ENCODE measurements around the gene PTPRU. TPM values are rescaled to one million over a fixed set of nuclear protein-coding genes. Genes with fewer than 3 reads are reported as not detected.

PTPRU gene
- total and polyA plus RNA-seq, 2 of the 8 experiments (the other 6 are each of a cell fraction or from before 2014, with no cell fraction given), result 33.8 to 41.8 TPM

- peaks cover 14% of the 10 kb centered on the region; the same call in 1 of the 2 replicates for H3K23me2 ChIP-seq (ENCODE audit: low read depth, low read length)
- POLR2A ChIA-PET (ENCODE audit: partially characterized antibody), result interaction anchor here (0.7 to 2.6 kb wide), 5 partner anchors 10 to 32 kb away, joined by 3 to 11 read pairs (median 6); no protein-coding TSS in a partner anchor
- no peaks in the 10 kb centered on the region for H3K79me1 ChIP-seq (ENCODE audit: low read depth, low read length)
- no peak overlapping the region for H4K91ac ChIP-seq (replicated peaks; ENCODE audit: insufficient read length, low read length)
- H2BK15ac ChIP-seq (ENCODE audit: low read length), result no peak overlapping the region
- H3K4ac ChIP-seq (replicated peaks; ENCODE audit: insufficient read length, low read depth, low read length), result no peak overlapping the region
- H3K9ac ChIP-seq (replicated peaks in 1 of 4; ENCODE audit: extremely low read depth in 1 of 4, low read depth in 3 of 4, low read length in 3 of 4), result peak overlapping the region in 1 of 4 experiments; percentile 65; a peak in 1 of 7 replicates
- no peak overlapping the region for H3K56ac ChIP-seq (replicated peaks; ENCODE audit: insufficient read length, low read depth, low read length)
- H3K4me3 ChIP-seq (ENCODE audit: extremely low read depth in 1 of 4, insufficient read depth in 2 of 4, low read depth in 3 of 4, low read length in 4 of 4), result peak overlapping the region; percentile 52 to 69 (median 58)
- no peak overlapping the region for H4K5ac ChIP-seq (ENCODE audit: insufficient read length, low read depth, low read length)
- no peak overlapping the region for H3K14ac ChIP-seq (ENCODE audit: insufficient read length)
- 2% methylated on average over 20 of the region's 56 CpGs; no CpG with 5 or more reads in 1 of the 2 experiments for WGBS, 2 experiments (ENCODE audit: extremely low coverage in 1 of 2, insufficient coverage in 1 of 2, insufficient read length in 1 of 2, insufficient replicate concordance in 2 of 2, low coverage in 1 of 2, low lambda C conversion rate in 2 of 2, missing lambda C conversion rate in 1 of 2)
- H4K20me1 ChIP-seq (replicated peaks in 1 of 2; ENCODE audit: control insufficient read depth in 1 of 2, insufficient read depth in 2 of 2, low read length in 2 of 2), result peaks cover 0 to 8% of the 10 kb centered on the region in 2 experiments
- no peak overlapping the region for H2BK120ac ChIP-seq (replicated peaks; ENCODE audit: low read depth, low read length)
- H3K23ac ChIP-seq (ENCODE audit: insufficient read length), result no peak overlapping the region
- H2BK20ac ChIP-seq (ENCODE audit: low read length), result no peak overlapping the region
- H3K4me2 ChIP-seq (ENCODE audit: insufficient read depth in 1 of 2, low read depth in 2 of 2, low read length in 2 of 2), result peak overlapping the region; percentile 62 to 85
- H2BK5ac ChIP-seq (ENCODE audit: low read depth, low read length), result no peak overlapping the region
- no peak overlapping the region for H2BK12ac ChIP-seq (ENCODE audit: low read depth, low read length)
- peak overlapping the region; percentile 22; the same call in 1 of the 2 replicates for H4K8ac ChIP-seq (ENCODE audit: extremely low read depth, insufficient read depth, low read length)
- H3K27me3 ChIP-seq (replicated peaks in 1 of 4; ENCODE audit: control insufficient read depth in 3 of 4, extremely low read depth in 1 of 4, insufficient read depth in 3 of 4, low read length in 3 of 4), result peaks cover 7 to 33% (median 27%) of the 10 kb centered on the region in 4 experiments
- no peak for FAIRE-seq
- no peak overlapping the region for H2AK5ac ChIP-seq (ENCODE audit: low read depth, low read length)
- H2AFZ ChIP-seq (ENCODE audit: low read length), result 0 out of 2 replicates have a peak overlapping the region, but pooled peaks have one; percentile 40
- H3K4me1 ChIP-seq (replicated peaks in 1 of 4; ENCODE audit: control insufficient read depth in 3 of 4, insufficient read depth in 4 of 4, low read length in 3 of 4), result peaks cover 8 to 23% (median 16%) of the 10 kb centered on the region in 4 experiments
- no peaks in the 10 kb centered on the region; a peak in 1 of 8 replicates for H3K36me3 ChIP-seq (ENCODE audit: control insufficient read depth in 2 of 4, insufficient read depth in 4 of 4, low read length in 3 of 4)
- 0 out of 2 replicates have a peak overlapping the region, but pooled peaks have one; percentile 60 for H3K18ac ChIP-seq (ENCODE audit: extremely low read depth, low read length)
- no peaks in the 10 kb centered on the region; a peak in 1 of 4 replicates for H3K9me3 ChIP-seq (ENCODE audit: insufficient read depth in 2 of 2, low read depth in 1 of 2, low read length in 1 of 2)
- H3K27ac ChIP-seq (ENCODE audit: low read depth, low read length), result no peak overlapping the region
- peak in 1 of 2 experiments; percentile 89 for DNase-seq (ENCODE audit: low read depth in 1 of 2, low spot score in 2 of 2)
- TF ChIP-seq ASH2L (IDR thresholded peaks at IDR 0.05; ENCODE audit: low read length) (peak; percentile 70), SIN3A (conservative IDR thresholded peaks at IDR 0.05 in 1 of 2, IDR thresholded peaks at IDR 0.05 in 1 of 2; ENCODE audit: low read depth in 1 of 2, low read length in 2 of 2) (peak in 1 of 2 experiments; percentile 59; a peak in 1 of 4 replicates), YY1 (IDR thresholded peaks at IDR 0.05; ENCODE audit: low read depth, low read length) (0 out of 2 replicates have a peak, but pooled peaks have one; percentile 6), EP300 (IDR thresholded peaks at IDR 0.05; ENCODE audit: borderline replicate concordance in 1 of 2, low read depth in 2 of 2, low read length in 2 of 2) (no peak), RAD21 (IDR thresholded peaks at IDR 0.05 in 1 of 2, conservative IDR thresholded peaks at IDR 0.05 in 1 of 2; ENCODE audit: low read depth in 2 of 2, low read length in 2 of 2) (no peak), SP1 (IDR thresholded peaks at IDR 0.05; ENCODE audit: low read depth, low read length) (peak; percentile 40; the same call in 1 of the 2 replicates), BACH1 (IDR thresholded peaks at IDR 0.05; ENCODE audit: low read length) (peak; percentile 9; the same call in 1 of the 2 replicates), SP4 (IDR thresholded peaks at IDR 0.05; ENCODE audit: low read length) (0 out of 2 replicates have a peak, but pooled peaks have one; percentile 55), TAF1 (IDR thresholded peaks at IDR 0.05; ENCODE audit: low read depth, low read length) (peak; percentile 8; the same call in 1 of the 2 replicates)
- CTCF ChIA-PET (ENCODE audit: partially characterized antibody), result interaction anchor here (0.8 to 4.6 kb wide), 9 partner anchors 9 to 846 kb away, joined by 3 to 19 read pairs (median 4); no protein-coding TSS in a partner anchor
- H3K79me2 ChIP-seq (ENCODE audit: control insufficient read depth in 1 of 2, insufficient read depth in 2 of 2, low read length in 2 of 2), result no peaks in the 10 kb centered on the region
Measured at GRCh38 chr1:29259802-29260441, 23.6 kb downstream of the PTPRU start.

Measured in H1 (cell line).